Stimulated activated CD4-positive, alpha-beta T cell treated with anti-CD3 and anti-CD28 coated beads, Interleukin-4, amount 100 ng/mL, for 24 hours (primary cell): ENCODE data around the gene STRN4.
"Not testable (repeated sequence)": the region's sequence is repeated elsewhere in the genome, so short reads cannot be mapped to it uniquely, and the experiment has no call there.

Source experiments
- DNase-seq: peaks from one replicate; pipeline ENCODE4 v3.0.0-alpha.2; 2020

STRN4 gene

GRCh38 chr19:46746281-46747057, at the start of gene STRN4:
Gene STRN4, minus strand, starts transcription at chr19:46746450. Its CDS starts 20 bp downstream, at chr19:46746430.
- DNase-seq, result peak; percentile 49

DNA sequence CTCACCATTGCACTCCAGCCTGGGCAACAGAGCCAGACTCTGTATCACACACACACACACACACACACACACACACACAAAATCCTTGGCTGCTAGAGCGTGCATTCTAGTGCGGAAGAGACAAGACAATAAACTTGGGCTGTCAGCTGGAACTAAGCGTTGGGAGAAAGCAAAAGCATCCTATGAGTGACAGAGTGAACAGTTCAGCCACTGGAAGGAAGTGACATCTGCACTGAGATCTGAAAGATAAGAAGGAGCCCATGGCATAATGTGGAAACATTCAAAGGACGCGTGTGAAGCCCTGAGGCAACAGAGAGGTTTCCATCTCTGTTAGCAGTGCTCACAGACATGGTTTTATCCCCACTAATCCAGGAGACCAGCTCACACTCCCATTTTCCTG, 45.7 kb upstream of the STRN4 start:
- DNase-seq, result peak; percentile 21

GRCh38 chr19:46789371-46789770, 43.1 kb upstream of the STRN4 start:
- DNase-seq, result no peak

- no peak for DNase-seq
Measured at GRCh38 chr19:46788968-46789338, 42.7 kb upstream of the STRN4 start.

GRCh38 chr19:46788262-46788967, 42.2 kb upstream of the STRN4 start, which contains the start of gene SLC1A5:
Gene SLC1A5, minus strand, starts transcription at chr19:46788594. Its CDS starts 629 bp downstream, at chr19:46787965.
- DNase-seq, result peak; percentile 100

- peak; percentile 39 for DNase-seq
Measured at GRCh38 chr19:46787331-46788261, 41.3 kb upstream of the STRN4 start.

DNA sequence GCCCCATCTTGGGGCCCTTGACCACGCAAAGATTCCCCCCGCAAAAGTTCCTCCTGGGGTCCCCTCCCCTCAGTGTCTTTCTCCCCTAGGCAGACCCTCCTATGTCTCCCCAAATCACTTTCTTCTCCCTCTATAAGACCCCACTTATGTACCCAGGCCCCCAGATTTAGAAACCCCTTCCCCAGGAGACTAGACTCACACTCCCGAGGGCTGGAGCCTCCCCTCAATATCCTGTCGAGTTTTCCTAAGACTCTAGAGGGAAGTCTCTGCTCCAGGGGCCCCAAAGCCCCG, 40.7 kb upstream of the STRN4 start:
- DNase-seq, result no peak

GRCh38 chr19:46786236-46787039, 40.2 kb upstream of the STRN4 start:
- DNase-seq, result peak; percentile 90

DNA sequence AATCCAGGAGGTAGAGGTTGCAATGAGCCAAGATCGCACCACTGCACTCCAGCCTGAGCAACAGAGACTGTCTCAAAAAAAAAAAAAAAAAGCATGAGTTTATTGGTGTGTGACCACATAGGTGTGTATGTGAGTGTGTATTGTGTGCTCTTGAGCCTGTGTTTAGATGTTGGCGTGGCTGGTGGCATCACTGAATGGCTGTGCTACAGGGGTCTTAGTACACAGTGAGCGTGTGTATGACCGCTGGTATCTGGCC, 39.7 kb upstream of the STRN4 start:
- no peak for DNase-seq

DNA sequence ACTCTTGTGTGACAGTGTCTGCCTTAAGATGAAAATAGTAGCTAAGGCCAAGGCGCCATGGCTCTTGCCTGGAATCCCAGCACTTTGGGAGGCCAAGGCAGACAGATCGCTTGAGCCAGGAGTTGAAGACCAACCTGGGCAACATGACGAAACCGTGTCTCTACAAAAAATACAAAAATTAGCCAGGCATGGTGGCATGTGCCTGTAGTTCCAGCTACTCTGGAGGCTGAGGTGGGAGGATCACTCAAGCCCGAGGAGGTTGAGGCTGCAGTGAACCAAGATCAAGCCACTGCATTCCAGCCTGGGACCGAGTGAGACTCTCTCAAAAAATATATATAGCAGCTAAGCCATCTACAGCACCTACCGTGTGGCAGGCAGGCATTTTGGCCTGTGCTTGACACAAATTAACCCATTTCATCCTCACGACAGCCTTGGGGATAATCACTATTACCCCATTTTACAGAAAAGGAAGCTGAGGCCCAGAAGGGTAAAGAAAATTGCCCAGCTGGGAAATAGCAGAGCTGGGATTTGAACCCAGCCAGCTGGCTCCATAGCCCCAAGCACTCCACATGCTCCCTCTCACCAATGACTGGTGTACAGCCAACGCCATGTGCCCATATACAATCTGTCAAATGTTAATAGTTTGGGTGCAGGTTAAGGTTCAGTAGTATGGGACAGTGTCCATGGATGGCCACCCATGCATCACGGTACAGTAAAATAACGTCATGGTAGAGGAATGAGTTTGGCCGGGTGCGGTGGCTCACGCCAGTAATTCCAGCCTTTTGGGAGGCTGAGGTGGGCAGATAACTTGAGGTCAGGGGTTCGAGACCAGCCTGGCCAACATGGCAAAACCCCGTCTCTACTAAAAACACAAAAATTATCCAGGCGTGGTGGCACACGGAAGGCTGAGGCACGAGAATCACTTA, 39.1 kb upstream of the STRN4 start:
- no peak for DNase-seq

- DNase-seq, result peak; percentile 76
Measured at GRCh38 chr19:46784262-46785053, 38.2 kb upstream of the STRN4 start.

GRCh38 chr19:46783670-46784069, 37.4 kb upstream of the STRN4 start:
- no peak for DNase-seq

DNA sequence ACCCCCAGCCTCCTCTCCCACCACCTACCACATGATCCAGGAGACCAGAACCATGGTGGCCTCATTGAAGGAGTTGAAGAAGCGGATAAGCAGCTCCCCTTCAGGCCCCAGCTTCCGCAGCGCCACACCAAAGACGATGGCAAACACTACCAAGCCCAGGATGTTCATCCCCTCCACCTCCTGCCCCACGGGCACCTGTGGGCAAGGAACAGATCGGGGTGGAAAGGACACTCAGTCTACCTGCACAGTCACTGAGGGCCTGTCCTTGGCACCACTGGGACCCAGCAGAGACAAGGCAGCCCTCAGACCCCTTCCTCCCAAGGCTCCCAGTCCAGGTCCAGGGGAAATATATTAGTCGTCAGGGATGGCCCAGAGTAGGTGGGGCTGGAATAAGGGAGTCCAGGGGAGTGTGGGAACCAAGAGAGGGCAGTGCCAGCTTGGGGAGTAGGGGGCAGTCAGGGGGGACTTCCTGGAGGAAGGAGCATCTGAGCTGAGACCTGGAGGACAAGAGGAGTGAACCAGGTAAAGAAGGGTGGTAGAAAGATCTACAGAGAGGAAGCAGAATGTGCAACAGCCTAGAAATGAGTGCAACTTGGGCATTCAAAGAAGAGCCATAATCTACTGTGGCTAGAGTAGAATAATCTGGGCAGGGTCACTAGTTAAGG, 36.2 kb upstream of the STRN4 start:
- no peak for DNase-seq

- DNase-seq, result not testable (repeated sequence)
Measured at GRCh38 chr19:46777956-46778645, 31.9 kb upstream of the STRN4 start.

GRCh38 chr19:46776927-46777911, 31.0 kb upstream of the STRN4 start:
- DNase-seq, result no peak

- no peak for DNase-seq
Measured at GRCh38 chr19:46775642-46776258, 29.5 kb upstream of the STRN4 start.

DNA sequence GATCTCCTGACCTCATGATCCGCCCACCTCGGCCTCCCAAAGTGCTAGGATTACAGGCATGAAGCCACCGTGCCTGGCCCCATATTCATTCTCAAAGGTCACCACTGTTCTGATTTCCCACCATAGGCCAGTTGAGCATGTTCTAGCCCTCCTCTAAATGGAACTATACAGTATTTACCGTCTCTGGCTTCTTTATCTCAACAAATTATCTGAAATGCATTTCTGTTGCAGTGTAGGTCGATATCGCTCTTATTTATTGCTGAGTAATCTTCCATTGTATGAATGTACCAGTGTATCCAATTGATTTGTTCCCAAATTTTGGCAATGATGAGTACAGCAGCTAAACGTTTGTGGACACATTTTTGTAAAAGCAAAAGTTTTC, 26.8 kb upstream of the STRN4 start:
- no peak for DNase-seq
